ENCODE data around the gene THOP1. TPM values are rescaled to one million over a fixed set of nuclear protein-coding genes. Genes with fewer than 3 reads are reported as not detected.

Gene THOP1
- total and polyA plus RNA-seq, 9 donors = 11.3 to 54.7 (median 39.5) TPM

DNA sequence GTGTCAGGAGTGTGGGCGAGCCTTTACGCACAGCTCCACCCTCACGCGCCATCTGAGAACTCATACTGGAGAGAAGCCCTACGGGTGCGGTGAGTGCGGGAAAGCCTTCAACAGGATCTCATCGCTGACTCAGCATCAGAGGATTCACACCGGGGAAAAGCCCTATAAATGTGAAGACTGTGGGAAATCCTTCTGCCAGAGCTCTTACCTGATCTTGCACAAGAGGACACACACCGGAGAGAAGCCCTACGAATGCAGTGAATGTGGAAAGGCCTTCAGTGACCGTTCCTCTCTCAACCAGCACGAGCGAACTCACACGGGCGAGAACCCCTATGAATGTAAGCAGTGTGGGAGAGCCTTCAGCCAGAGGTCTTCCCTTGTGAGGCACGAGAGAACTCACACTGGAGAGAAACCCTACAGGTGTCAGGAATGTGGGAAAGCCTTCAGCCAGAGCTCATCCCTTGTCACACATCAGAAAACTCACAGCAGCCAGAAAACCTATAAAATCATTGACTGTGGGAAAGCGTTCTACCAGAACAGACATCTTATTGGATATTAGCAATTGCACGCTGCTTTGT, 49.1 kb downstream of the THOP1 start:
- TF ChIP-seq CTCF (IDR thresholded peaks at IDR 0.05) = no peak
- no peak for TF ChIP-seq POLR2A (IDR thresholded peaks at IDR 0.05)
- no peak for TF ChIP-seq EP300 (IDR thresholded peaks at IDR 0.05)
- Histone ChIP-seq H3K27me3 (no peaks in the 10 kb centered on the region), H3K4me1 (ENCODE audit: insufficient read depth) (no peaks in the 10 kb centered on the region), H3K36me3 (no peaks in the 10 kb centered on the region), H3K4me3 (no peak overlapping the region), H3K9me3 (peaks cover 3 to 43% of the 10 kb centered on the region in 2 donors), H3K27ac (no peak overlapping the region)
- intact Hi-C loops (cut with DNase I) = no loop called here
- no peak for DNase-seq
- 97 to 98% (median 98%) methylated on average over 19 of the region's 19 CpGs for WGBS, 3 donors

DNA sequence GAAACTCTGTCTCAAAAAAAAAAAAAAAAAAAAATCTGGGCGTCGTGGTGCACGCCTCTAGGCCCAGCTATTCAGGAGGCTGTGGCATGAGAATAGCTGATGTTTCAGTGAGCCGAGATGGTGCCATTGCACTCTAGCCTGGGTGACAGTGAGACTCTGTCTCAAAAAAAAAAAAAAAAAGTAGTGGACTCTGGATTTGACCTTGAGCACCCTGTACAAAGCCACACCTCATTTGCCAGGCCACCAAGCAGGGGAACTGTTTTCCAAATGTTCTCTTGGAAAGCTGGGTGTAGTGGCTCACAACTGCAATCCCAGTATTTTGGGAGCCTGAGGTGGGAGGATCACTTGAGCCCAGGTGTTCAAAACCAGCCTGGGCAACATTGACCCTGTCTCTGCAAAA, 52.1 kb downstream of the THOP1 start:
- Histone ChIP-seq H3K36me3 (no peaks in the 10 kb centered on the region), H3K4me1 (ENCODE audit: insufficient read depth) (peaks cover 3% of the 10 kb centered on the region), H3K9me3 (peaks cover 3 to 37% of the 10 kb centered on the region in 2 donors), H3K27me3 (no peaks in the 10 kb centered on the region), H3K4me3 (no peak overlapping the region), H3K27ac (no peak overlapping the region)
- 89 to 97% (median 93%) methylated on average over 4 of the region's 4 CpGs for WGBS, 3 donors
- TF ChIP-seq POLR2A (IDR thresholded peaks at IDR 0.05) (no peak), EP300 (IDR thresholded peaks at IDR 0.05) (no peak), CTCF (IDR thresholded peaks at IDR 0.05) (no peak)
- DNase-seq = no peak
- intact Hi-C loops (cut with DNase I) = no loop called here

DNA sequence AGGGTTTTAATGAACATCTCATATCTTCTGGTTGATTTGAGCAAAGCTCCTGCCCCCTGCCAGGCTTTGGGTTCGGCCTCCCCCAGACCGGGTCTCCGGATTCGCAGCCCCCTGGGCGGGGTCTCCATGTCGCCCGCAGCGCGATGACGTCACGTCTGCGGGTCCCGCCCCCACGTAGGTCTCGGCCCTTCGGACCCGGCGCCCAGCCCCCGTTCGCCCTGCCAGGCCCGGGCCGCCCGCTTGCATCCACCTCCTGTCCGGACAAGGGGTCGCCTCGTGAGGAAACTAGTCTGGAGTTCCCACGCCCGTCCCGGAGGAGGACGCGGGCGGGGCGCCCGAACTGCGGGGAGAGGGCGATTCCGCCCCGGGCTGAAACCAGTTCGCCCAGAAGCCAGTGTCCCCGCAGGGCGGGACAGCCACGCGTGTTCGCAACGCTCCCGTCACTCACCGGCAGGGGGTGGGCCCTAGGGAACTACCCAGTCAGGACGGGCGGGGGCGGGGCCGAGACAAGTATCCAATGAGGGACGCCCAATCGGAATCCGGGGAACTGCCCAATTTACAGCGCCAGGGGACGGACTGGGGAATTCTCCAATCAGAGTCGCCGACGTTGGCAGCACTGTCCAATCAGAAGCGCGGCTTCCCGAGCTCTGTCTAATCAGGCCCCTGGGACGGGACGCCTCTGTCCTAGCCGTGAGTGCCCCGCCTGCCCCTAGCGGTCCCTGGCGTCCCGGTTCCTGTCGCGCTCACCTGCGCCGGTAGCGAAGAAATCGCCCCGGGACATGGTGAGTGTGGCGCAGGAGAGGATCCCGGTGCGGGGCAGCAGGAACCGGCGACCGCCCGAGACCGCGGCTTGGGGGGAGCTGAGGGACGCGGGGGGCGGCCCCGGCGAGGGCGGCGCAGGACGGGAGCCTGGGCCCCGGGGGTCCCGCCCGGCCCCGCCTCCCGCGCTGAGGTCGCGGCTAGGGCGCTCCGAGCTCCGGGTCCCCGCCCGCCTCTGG, 55.8 kb downstream of the THOP1 start, which contains the start of gene ZNF555:
Gene ZNF555 (plus strand): TSS at position 682 of the 998 bp plus-strand sequence. CDS start 98 bp downstream, at position 780.
- H3K27me3 ChIP-seq = no peaks in the 10 kb centered on the region
- H3K4me3 ChIP-seq = peak within 1 kb of the TSS; percentile 67
- no peaks in the 10 kb centered on the region for H3K36me3 ChIP-seq
- peaks cover 0 to 7% of the 10 kb centered on the region in 2 donors for H3K9me3 ChIP-seq
- peak within 1 kb of the TSS; percentile 67 to 91 for H3K27ac ChIP-seq
- intact Hi-C loops (cut with DNase I) = no loop called here
- DNase-seq = peak; percentile 99 to 100 (median 100)
- TF ChIP-seq POLR2A (IDR thresholded peaks at IDR 0.05) (peak; percentile 41), EP300 (IDR thresholded peaks at IDR 0.05) (peak; percentile 22), CTCF (IDR thresholded peaks at IDR 0.05) (peak; percentile 25 to 85 (median 67))
- WGBS, 3 donors = 0 to 1% (median 1%) methylated on average over 59 to 106 of the region's 106 CpGs
- H3K4me1 ChIP-seq (ENCODE audit: insufficient read depth) = peaks cover 6% of the 10 kb centered on the region

DNA sequence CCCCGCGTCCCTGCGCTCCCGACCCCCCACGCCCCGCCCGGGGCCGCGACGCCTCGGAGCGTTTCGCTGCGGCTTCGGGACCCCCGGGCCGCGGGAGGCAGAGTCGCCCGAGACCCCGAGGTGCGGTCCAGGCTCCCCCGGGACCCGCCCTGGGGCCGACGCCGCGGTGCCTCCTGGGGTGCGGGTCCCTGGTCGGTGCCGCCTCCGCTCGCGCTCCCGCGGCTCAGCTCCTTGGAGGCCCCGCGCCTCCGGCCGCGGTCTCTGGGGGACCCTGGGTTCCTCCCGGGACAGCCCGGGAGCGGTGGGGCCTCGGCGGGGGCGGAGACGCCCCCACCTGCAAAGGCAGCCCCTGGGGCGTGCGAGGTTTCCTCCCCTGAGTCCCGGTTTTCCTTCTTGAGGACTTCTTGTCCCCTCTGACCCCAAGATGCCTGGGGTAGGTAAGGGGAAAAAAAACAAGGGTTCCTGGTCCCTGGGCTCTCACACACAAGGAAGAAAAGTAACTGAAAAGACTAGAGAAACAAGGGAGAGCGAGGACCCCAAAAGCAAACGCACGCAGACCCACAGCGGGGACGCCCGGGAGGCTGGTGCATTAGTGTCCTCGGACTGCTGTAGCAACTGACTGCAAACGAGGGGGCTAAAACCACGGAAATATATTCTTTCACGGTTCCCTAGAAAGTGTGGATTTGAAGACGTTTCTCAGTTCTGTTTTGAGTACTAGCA, 56.7 kb downstream of the THOP1 start:
- H3K36me3 ChIP-seq = no peaks in the 10 kb centered on the region
- intact Hi-C loops (cut with DNase I) = no loop called here
- H3K4me1 ChIP-seq (ENCODE audit: insufficient read depth) = peaks cover 6% of the 10 kb centered on the region
- H3K9me3 ChIP-seq = peaks cover 0 to 10% of the 10 kb centered on the region in 2 donors
- peak in 2 of 5 donors; percentile 43 to 49 for DNase-seq
- H3K4me3 ChIP-seq = peak overlapping the region; percentile 67
- no peak for TF ChIP-seq CTCF (IDR thresholded peaks at IDR 0.05)
- no peak for TF ChIP-seq POLR2A (IDR thresholded peaks at IDR 0.05)
- WGBS, 3 donors = 1 to 3% (median 1%) methylated on average over 44 to 62 of the region's 62 CpGs
- H3K27ac ChIP-seq = peak overlapping the region; percentile 33 to 91
- H3K27me3 ChIP-seq = no peaks in the 10 kb centered on the region

All from ovary (tissue), 9 donors.